GM06990 (cell line): ENCODE measurements around the gene STUM.

Experiments
- DNase-seq: peaks from one replicate; pipeline ENCODE4 v3.0.0-alpha.2; 2011; ENCODE audit not compliant: insufficient read length; ENCODE audit errors: extremely low read depth
- H3K27me3 ChIP-seq: replicated peaks from 2 replicates; pipeline ENCODE4 v1.6.0; 2011; ENCODE audit warnings: low read length; ENCODE audit not compliant: control insufficient read depth, insufficient read depth
- H3K36me3 ChIP-seq: 2 replicates; pipeline ENCODE4 v1.5.1; 2011; ENCODE audit warnings: low read length; ENCODE audit not compliant: control insufficient read depth, insufficient read depth
- H3K4me3 ChIP-seq: replicated peaks from 2 replicates; pipeline ENCODE4 v1.5.1; 2011; ENCODE audit warnings: low read depth, mild to moderate bottlenecking, control low read depth, low read length
- TF ChIP-seq, protein P1 (sequence below): IDR thresholded peaks from 2 replicates; pipeline ENCODE4 v1.5.1; 2011; ENCODE audit warnings: low read length, control low read depth, mild to moderate bottlenecking, inconsistent platforms; ENCODE audit not compliant: insufficient read depth, poor library complexity, severe bottlenecking

Gene STUM

DNA sequence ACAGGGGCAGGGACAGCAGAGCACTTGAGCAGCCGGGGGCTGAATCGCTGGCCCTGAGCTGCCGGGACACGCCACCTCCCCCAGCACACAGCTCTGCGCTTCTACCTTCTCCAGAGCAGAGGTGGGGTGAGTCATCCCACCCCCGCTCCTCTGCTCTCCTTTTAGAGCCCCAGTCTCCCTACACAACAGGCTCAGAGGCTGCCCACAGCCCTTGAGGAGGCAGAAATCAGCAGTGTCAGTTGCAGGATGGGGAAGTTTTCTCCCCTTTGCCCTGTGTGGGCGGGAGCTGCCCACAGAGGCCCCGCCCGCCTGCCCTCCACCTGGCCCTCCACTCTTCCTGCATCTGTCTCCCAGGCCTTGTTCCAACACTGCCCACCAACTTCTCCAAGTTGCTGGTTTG is 94.6 kb downstream of the STUM start:
- TF ChIP-seq, protein P1, sequence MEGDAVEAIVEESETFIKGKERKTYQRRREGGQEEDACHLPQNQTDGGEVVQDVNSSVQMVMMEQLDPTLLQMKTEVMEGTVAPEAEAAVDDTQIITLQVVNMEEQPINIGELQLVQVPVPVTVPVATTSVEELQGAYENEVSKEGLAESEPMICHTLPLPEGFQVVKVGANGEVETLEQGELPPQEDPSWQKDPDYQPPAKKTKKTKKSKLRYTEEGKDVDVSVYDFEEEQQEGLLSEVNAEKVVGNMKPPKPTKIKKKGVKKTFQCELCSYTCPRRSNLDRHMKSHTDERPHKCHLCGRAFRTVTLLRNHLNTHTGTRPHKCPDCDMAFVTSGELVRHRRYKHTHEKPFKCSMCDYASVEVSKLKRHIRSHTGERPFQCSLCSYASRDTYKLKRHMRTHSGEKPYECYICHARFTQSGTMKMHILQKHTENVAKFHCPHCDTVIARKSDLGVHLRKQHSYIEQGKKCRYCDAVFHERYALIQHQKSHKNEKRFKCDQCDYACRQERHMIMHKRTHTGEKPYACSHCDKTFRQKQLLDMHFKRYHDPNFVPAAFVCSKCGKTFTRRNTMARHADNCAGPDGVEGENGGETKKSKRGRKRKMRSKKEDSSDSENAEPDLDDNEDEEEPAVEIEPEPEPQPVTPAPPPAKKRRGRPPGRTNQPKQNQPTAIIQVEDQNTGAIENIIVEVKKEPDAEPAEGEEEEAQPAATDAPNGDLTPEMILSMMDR: no peak
- H3K36me3 ChIP-seq: peaks cover 42% of the 10 kb centered on the region

DNA sequence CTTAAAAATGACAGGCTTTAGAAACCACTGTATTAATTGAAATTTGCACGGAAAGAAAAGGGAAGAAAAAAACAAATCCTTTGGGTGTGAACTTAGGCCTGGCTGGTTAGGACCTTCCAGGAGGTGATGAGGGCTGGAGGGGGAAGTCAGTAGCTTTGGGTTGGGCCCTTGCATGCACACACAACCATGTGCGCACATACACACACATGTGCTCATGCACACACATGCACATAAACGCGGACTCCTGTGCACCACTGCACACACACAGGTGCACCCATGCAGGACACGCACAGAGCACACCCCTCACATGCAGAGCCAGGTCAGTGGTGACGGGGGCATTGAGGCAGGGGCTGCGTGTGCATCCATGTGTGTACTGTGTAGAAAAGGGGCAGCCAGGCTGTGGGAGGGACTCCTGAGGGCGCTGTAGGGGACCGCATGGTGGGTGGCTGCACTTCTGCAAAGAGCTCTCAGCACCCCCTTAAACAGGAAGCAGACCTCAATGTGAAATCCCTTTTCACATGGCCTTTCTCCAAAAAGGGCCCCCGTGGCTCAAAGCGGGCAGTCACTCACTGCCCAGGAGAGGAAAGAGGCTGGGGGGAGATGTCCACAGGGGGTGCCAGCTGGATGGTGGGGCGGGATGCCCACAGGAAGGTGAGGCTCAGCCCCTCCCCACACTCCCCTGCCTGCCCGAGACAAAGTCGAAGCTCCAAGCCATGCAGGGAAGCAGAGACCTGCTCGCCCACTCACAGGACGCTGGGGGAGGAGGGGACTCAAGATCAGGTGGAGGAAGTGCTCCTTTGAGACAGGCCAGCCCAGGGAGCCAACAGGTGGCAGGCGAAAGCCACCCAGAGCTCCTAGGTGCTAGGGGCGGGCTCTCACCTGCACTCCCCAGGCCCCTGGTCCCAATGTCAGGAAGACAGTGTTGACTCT is 95.3 kb downstream of the STUM start:
- Histone ChIP-seq H3K27me3 (no peaks in the 10 kb centered on the region), H3K36me3 (peaks cover 38% of the 10 kb centered on the region), H3K4me3 (no peak overlapping the region; the same call in 1 of the 2 replicates)
- TF ChIP-seq, protein P1: peak; percentile 51
- DNase-seq: peak; percentile 76

More for the DNA sequence above, 94.6 kb downstream of the STUM start:
- Histone ChIP-seq H3K27me3 (no peaks in the 10 kb centered on the region), H3K4me3 (no peak overlapping the region)
- peak; percentile 56 for DNase-seq

DNA sequence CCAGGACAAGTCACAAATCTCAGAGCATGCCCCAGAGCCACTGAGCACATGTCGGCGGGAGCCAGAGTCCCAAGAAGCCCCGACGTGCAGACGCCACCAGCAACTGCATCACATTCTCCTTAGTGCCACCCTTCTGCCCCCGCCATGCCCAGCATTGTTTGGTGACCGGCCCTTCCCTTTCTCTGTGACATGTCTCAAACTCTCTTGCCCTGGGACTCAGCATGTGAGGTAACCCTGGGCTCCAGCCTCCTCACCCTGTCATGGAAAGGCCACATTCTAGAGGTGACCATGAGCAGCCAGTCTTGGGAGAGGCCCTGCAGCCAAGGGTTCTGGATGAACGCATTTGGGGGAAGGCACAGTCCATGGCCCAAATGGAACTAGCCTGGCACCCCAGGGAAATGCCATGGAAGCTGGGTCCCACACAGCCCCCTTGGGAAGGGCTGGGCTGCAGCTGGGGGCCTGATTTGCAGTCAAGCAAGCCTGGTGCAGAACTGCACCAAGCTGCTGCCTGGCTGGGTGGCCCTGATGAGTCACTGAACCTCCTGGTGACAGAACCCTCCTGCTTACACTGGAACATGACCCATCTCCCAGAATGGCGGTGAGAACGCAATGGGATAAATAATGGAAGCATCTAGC is 96.1 kb downstream of the STUM start:
- H3K27me3 ChIP-seq: no peaks in the 10 kb centered on the region
- peaks cover 37% of the 10 kb centered on the region for H3K36me3 ChIP-seq
- DNase-seq: no peak
- no peak overlapping the region for H3K4me3 ChIP-seq
- TF ChIP-seq, protein P1: no peak

DNA sequence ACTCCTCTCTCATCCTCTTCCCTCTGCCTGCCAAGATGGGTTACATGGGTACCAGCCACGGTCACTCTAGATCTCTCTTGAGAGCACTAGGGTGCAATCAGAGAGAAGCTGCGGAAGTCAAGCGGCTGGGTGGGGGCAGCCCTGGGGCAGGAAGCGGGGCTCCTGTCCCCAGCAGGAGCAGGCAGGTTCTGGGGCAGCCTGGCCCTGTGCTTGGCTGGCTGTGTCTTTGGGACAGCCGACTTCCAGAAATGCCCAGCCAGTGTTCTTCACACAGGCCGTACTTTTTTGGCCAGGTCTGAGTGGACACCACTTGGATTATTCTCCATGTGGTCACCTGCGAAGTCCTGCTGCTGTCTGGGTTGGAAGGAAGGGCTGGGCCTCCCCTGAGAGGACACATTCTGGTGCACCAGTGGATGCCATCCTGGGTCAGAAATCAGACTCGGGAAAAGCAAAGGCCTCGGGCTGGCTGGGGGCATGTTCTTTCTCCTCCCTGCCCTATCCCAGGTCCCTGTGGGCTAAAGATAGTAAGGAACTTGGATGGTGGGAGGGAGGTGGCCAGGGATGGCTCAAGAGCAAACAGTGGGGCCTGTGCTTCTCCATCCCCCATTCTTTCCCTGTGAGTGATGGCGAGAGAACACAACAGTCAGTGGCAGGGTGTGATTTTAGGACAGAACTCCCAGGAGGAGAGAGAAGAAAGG is 96.9 kb downstream of the STUM start:
- H3K36me3 ChIP-seq: peaks cover 37% of the 10 kb centered on the region
- TF ChIP-seq, protein P1: no peak
- H3K4me3 ChIP-seq: no peak overlapping the region
- no peaks in the 10 kb centered on the region for H3K27me3 ChIP-seq
- DNase-seq: no peak

DNA sequence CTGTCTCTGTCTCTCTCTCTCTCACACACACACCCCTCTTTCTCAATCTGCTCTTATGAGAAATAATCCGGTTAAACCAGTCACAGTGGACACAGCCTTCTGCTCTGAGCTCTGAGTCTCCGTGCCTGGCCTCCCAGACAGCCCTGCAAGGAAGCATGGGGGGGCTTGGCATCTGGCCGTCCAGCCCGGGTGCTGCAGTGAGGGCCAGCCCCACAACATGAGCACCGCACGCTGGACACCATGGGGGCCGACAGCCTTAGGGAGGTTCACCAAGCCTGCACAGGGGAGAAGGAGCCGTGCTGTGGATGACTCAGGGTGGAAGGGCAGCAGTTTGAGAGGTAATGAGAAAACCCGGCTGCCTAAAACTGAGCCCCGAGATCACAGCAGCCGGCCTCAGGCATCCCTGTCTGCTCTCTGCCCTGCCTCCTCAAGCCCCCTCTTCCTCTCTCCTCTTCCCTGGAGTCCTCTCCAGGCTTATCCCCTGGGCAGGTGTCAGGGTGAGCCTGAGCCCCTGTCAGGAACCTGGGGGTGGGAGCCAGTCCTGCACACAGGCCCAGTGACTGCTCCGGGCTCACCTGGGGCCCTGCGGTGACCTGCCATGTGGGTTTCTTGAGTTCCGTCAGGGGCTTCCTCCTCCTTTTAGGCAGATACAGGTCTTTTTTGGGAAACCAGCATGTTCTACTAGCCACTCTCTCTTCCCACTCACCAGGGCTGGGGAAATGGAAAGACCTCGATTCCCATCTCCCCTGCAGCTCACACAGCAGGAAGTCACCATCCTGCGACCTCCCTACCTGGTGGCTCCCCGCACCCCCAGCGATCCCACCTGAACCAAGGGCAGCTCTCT is 97.7 kb downstream of the STUM start:
- no peak overlapping the region for H3K4me3 ChIP-seq
- no peak for DNase-seq
- TF ChIP-seq, protein P1: no peak
- H3K36me3 ChIP-seq: peaks cover 37% of the 10 kb centered on the region
- no peaks in the 10 kb centered on the region for H3K27me3 ChIP-seq
